ENCODE results near the gene GREB1.

GREB1 gene

GRCh38 chr2:11617527-11617926 lies 83.7 kb downstream of the GREB1 start:
- no peak overlapping the region for H3K4me3 ChIP-seq
- H3K36me3 ChIP-seq, result peaks cover 0 to 36% (median 0%) of the 10 kb centered on the region in 3 donors
- no peak for TF ChIP-seq CTCF (IDR thresholded peaks at IDR 0.05)
- no peaks in the 10 kb centered on the region for H3K4me1 ChIP-seq
- no peak overlapping the region for H3K27ac ChIP-seq
- H3K9me3 ChIP-seq, result no peaks in the 10 kb centered on the region
- DNase-seq, result no peak
- intact Hi-C loops (cut with DNase I; ENCODE audit: low total_unique reads), result no loop called here
- peaks cover 0 to 2% of the 10 kb centered on the region in 2 donors for H3K27me3 ChIP-seq

GRCh38 chr2:11617984-11618707 lies 84.3 kb downstream of the GREB1 start:
- H3K27me3 ChIP-seq, result peaks cover 0 to 2% of the 10 kb centered on the region in 2 donors
- H3K9me3 ChIP-seq, result no peaks in the 10 kb centered on the region
- peaks cover 0 to 30% (median 0%) of the 10 kb centered on the region in 3 donors for H3K36me3 ChIP-seq
- no peak for TF ChIP-seq CTCF (IDR thresholded peaks at IDR 0.05)
- intact Hi-C loops (cut with DNase I; ENCODE audit: low total_unique reads), result no loop called here
- DNase-seq, result no peak
- no peak overlapping the region for H3K4me3 ChIP-seq
- no peak overlapping the region for H3K27ac ChIP-seq
- no peaks in the 10 kb centered on the region for H3K4me1 ChIP-seq

- Histone ChIP-seq H3K9me3 (no peaks in the 10 kb centered on the region), H3K27ac (no peak overlapping the region), H3K27me3 (peaks cover 0 to 2% of the 10 kb centered on the region in 2 donors), H3K4me1 (no peaks in the 10 kb centered on the region), H3K4me3 (no peak overlapping the region), H3K36me3 (peaks cover 0 to 27% (median 0%) of the 10 kb centered on the region in 3 donors)
- TF ChIP-seq CTCF (IDR thresholded peaks at IDR 0.05), result no peak
- intact Hi-C loops (cut with DNase I; ENCODE audit: low total_unique reads), result no loop called here
- no peak for DNase-seq
These were observed 84.8 kb downstream of the GREB1 start for GRCh38 chr2:11618708-11619062.

GRCh38 chr2:11621410-11621809 lies 87.6 kb downstream of the GREB1 start:
- no peak for DNase-seq
- Histone ChIP-seq H3K27me3 (peaks cover 0 to 2% of the 10 kb centered on the region in 2 donors), H3K9me3 (no peaks in the 10 kb centered on the region), H3K4me1 (no peaks in the 10 kb centered on the region), H3K27ac (no peak overlapping the region), H3K36me3 (peaks cover 0 to 22% (median 0%) of the 10 kb centered on the region in 3 donors), H3K4me3 (no peak overlapping the region)
- no peak for TF ChIP-seq CTCF (IDR thresholded peaks at IDR 0.05)
- intact Hi-C loops (cut with DNase I; ENCODE audit: low total_unique reads), result no loop called here

GRCh38 chr2:11622611-11623010 lies 88.8 kb downstream of the GREB1 start:
- Histone ChIP-seq H3K27ac (no peak overlapping the region), H3K4me3 (no peak overlapping the region), H3K4me1 (no peaks in the 10 kb centered on the region), H3K36me3 (peaks cover 0 to 22% (median 0%) of the 10 kb centered on the region in 3 donors), H3K9me3 (peaks cover 0 to 7% (median 0%) of the 10 kb centered on the region in 3 donors), H3K27me3 (peaks cover 0 to 2% of the 10 kb centered on the region in 2 donors)
- no peak for DNase-seq
- intact Hi-C loops (cut with DNase I; ENCODE audit: low total_unique reads), result no loop called here
- TF ChIP-seq CTCF (IDR thresholded peaks at IDR 0.05), result no peak
